IMR-90 (cell line): ENCODE measurements around the gene DNAJC5. TPM values are rescaled to one million over a fixed set of nuclear protein-coding genes. Genes with fewer than 3 reads are reported as not detected.

ENCODE experiments used
- ATAC-seq: fragments of 200-7000 bp; cut with Tn5 transposase; 2 replicates; pipeline ENCODE4 v1.9.1; 2020; ENCODE audit warnings: low read depth, mild to moderate bottlenecking, moderate library complexity
- BruUV-seq: library from RNA; stranded (reverse); fragments of 400-500 nt; replicated peaks from 2 replicates; lab custom pipeline; 2021; lab: Mats Ljungman, UMichigan
- CTCF ChIA-PET: fragments of 300-600 bp; formaldehyde crosslinking; extraction: SDS; loops from one replicate; lab custom pipeline; 2021; ENCODE audit warnings: antibody characterized with exemption; lab: Yijun Ruan, JAX
- POLR2A ChIA-PET: fragments of 300-600 bp; sonication (Branson Sonifier 250); formaldehyde crosslinking; loops from one replicate; lab custom pipeline; 2022; ENCODE audit warnings: antibody characterized with exemption; ENCODE audit not compliant: unreplicated experiment; lab: Charles Lee
- DNase-seq: peaks from one replicate; pipeline ENCODE4 v3.0.0; 2013
- H2AFZ ChIP-seq: replicated peaks from 2 replicates; pipeline ENCODE3; 2013; ENCODE audit warnings: low read length, mild to moderate bottlenecking; ENCODE audit not compliant: poor library complexity
- H2AK5ac ChIP-seq: 2 replicates; pipeline ENCODE4 v1.6.1; 2013; ENCODE audit warnings: low read depth, low read length, inconsistent platforms
- H2AK9ac ChIP-seq: replicated peaks from 2 replicates; pipeline ENCODE3; 2013; ENCODE audit warnings: mild to moderate bottlenecking, low read depth, low read length, moderate library complexity; ENCODE audit not compliant: poor library complexity
- H2BK120ac ChIP-seq: 2 replicates; pipeline ENCODE4 v1.6.1; 2013; ENCODE audit warnings: low read depth, low read length, inconsistent platforms
- H2BK15ac ChIP-seq: 3 replicates; pipeline ENCODE4 v1.6.1; 2013; ENCODE audit warnings: low read depth, low read length, inconsistent platforms
- H2BK20ac ChIP-seq: 2 replicates; pipeline ENCODE4 v1.6.1; 2013; ENCODE audit warnings: low read depth, mild to moderate bottlenecking, inconsistent platforms, low read length, moderate library complexity
- H2BK5ac ChIP-seq: 2 replicates; pipeline ENCODE4 v1.6.1; 2013; ENCODE audit warnings: mild to moderate bottlenecking, low read depth, low read length, inconsistent platforms; ENCODE audit not compliant: poor library complexity, severe bottlenecking
- H3K14ac ChIP-seq: replicated peaks from 2 replicates; pipeline ENCODE4 v1.6.1; 2013; ENCODE audit warnings: low read depth, low read length, inconsistent platforms
- H3K18ac ChIP-seq: 2 replicates; pipeline ENCODE4 v1.6.1; 2013; ENCODE audit warnings: low read depth, low read length, control low read depth
- H3K23ac ChIP-seq: 2 replicates; pipeline ENCODE4 v1.6.1; 2013; ENCODE audit warnings: low read depth, low read length, inconsistent platforms
- H3K27ac ChIP-seq: 2 replicates; pipeline ENCODE4 v1.5.1; 2013; ENCODE audit warnings: mild to moderate bottlenecking, control low read depth, low read length; ENCODE audit not compliant: insufficient read depth
- H3K27me3 ChIP-seq: 2 replicates; pipeline ENCODE4 v1.6.1; 2013; ENCODE audit warnings: low read length; ENCODE audit not compliant: control insufficient read depth, insufficient read depth
- H3K36me3 ChIP-seq: 2 replicates; pipeline ENCODE4 v1.6.1; 2013; ENCODE audit warnings: low read length, mixed read lengths; ENCODE audit not compliant: control insufficient read depth, insufficient read depth
- H3K4ac ChIP-seq: 2 replicates; pipeline ENCODE4 v1.6.1; 2013; ENCODE audit warnings: low read depth, low read length, inconsistent platforms
- H3K4me1 ChIP-seq: 2 replicates; pipeline ENCODE4 v1.6.1; 2013; ENCODE audit warnings: low read length, mixed read lengths; ENCODE audit not compliant: control insufficient read depth, insufficient read depth
- H3K4me2 ChIP-seq: 2 replicates; pipeline ENCODE4 v1.6.1; 2013; ENCODE audit warnings: low read depth, mild to moderate bottlenecking, control low read depth, low read length, moderate library complexity
- H3K4me3 ChIP-seq: 2 replicates; pipeline ENCODE4 v1.5.1; 2013; ENCODE audit warnings: low read depth, mild to moderate bottlenecking, control low read depth, low read length, moderate library complexity; ENCODE audit not compliant: insufficient read depth
- H3K56ac ChIP-seq: 2 replicates; pipeline ENCODE4 v1.6.1; 2013; ENCODE audit warnings: low read length, inconsistent platforms; ENCODE audit not compliant: insufficient read depth; ENCODE audit errors: extremely low read depth
- H3K79me1 ChIP-seq, 2 experiments: 2 replicates each; pipeline ENCODE4 v1.6.1; 2013; ENCODE audit warnings: low read length in 2 of 2, inconsistent platforms in 1 of 2, low read depth in 1 of 2
- H3K9ac ChIP-seq: 2 replicates; pipeline ENCODE4 v1.6.1; 2013; ENCODE audit warnings: low read depth, low read length, control low read depth
- H3K9me1 ChIP-seq: 2 replicates; pipeline ENCODE4 v1.6.1; 2013; ENCODE audit warnings: low read length, inconsistent platforms; ENCODE audit not compliant: insufficient read depth
- H3K9me3 ChIP-seq: 2 replicates; pipeline ENCODE4 v1.6.1; 2013; ENCODE audit warnings: low read length; ENCODE audit not compliant: control insufficient read depth, insufficient read depth
- H4K20me1 ChIP-seq: 2 replicates; pipeline ENCODE4 v1.6.1; 2013; ENCODE audit warnings: low read length, inconsistent platforms; ENCODE audit not compliant: insufficient read depth
- H4K5ac ChIP-seq: 2 replicates; pipeline ENCODE4 v1.6.1; 2013; ENCODE audit warnings: mild to moderate bottlenecking, low read depth, low read length, control low read depth
- H4K8ac ChIP-seq, 2 experiments: 2 replicates each; pipeline ENCODE4 v1.6.1; 2013; ENCODE audit warnings: low read depth in 2 of 2, low read length in 2 of 2, control low read depth in 1 of 2, inconsistent platforms in 1 of 2
- H4K91ac ChIP-seq: 2 replicates; pipeline ENCODE4 v1.6.1; 2013; ENCODE audit warnings: low read depth, low read length, inconsistent platforms; ENCODE audit not compliant: insufficient read depth
- BHLHE40 ChIP-seq: fragments of 150-350 bp; IDR thresholded peaks from 2 replicates; pipeline ENCODE4 v1.6.1; 2016; ENCODE audit warnings: mild to moderate bottlenecking, low read depth, low read length
- CEBPB ChIP-seq: IDR thresholded peaks from 2 replicates; pipeline ENCODE4 v1.6.1; 2012; ENCODE audit warnings: low read depth, low read length, improper control_type of control experiment
- CHD1 ChIP-seq: IDR thresholded peaks from 2 replicates; pipeline ENCODE4 v1.6.1; 2012; ENCODE audit warnings: low read depth, low read length, improper control_type of control experiment
- CTCF ChIP-seq: conservative IDR thresholded peaks from 2 replicates; pipeline ENCODE4 v1.5.1; 2012; ENCODE audit warnings: mild to moderate bottlenecking, low read depth, low read length, improper control_type of control experiment
- ELK1 ChIP-seq: fragments of 150-350 bp; IDR thresholded peaks from 2 replicates; pipeline ENCODE4 v1.6.1; 2016; ENCODE audit warnings: low read depth, mild to moderate bottlenecking, low read length, moderate library complexity, borderline replicate concordance
- FOS ChIP-seq: fragments of 150-350 bp; IDR thresholded peaks from 2 replicates; pipeline ENCODE4 v1.6.1; 2016; ENCODE audit warnings: low read depth, low read length
- MAFK ChIP-seq: IDR thresholded peaks from 2 replicates; pipeline ENCODE4 v1.6.1; 2012; ENCODE audit warnings: low read depth, low read length, improper control_type of control experiment
- MAZ ChIP-seq: IDR thresholded peaks from 2 replicates; pipeline ENCODE4 v1.6.1; 2012; ENCODE audit warnings: low read depth, mild to moderate bottlenecking, low read length, improper control_type of control experiment, moderate library complexity, borderline replicate concordance
- NFE2L2 ChIP-seq: fragments of 150-350 bp; IDR thresholded peaks from 2 replicates; pipeline ENCODE4 v1.6.1; 2016; ENCODE audit warnings: low read depth, mild to moderate bottlenecking, low read length
- POLR2A ChIP-seq: IDR thresholded peaks from 2 replicates; pipeline ENCODE4 v1.6.1; 2012; ENCODE audit warnings: mild to moderate bottlenecking, low read depth, low read length
- RAD21 ChIP-seq: IDR thresholded peaks from 2 replicates; pipeline ENCODE4 v1.6.1; 2012; ENCODE audit warnings: low read length, improper control_type of control experiment
- RFX5 ChIP-seq: IDR thresholded peaks from 2 replicates; pipeline ENCODE4 v1.8.0; 2012; ENCODE audit warnings: low read depth, mild to moderate bottlenecking, low read length, moderate library complexity
- USF2 ChIP-seq: fragments of 150-350 bp; IDR thresholded peaks from 2 replicates; pipeline ENCODE4 v1.6.1; 2017; ENCODE audit warnings: mild to moderate bottlenecking, antibody characterized with exemption, low read length, low read depth
- WGBS, 2 experiments: methylation state at CpG; one replicate each; pipeline versions ENCODE4 v1.1.5 to v1.1.7; 2013; ENCODE audit warnings: missing lambda C conversion rate in 2 of 2; ENCODE audit not compliant: insufficient read length in 1 of 2; ENCODE audit errors: extremely low coverage in 2 of 2; 5-methylcytosine and 5-hydroxymethylcytosine counted together
- dilution Hi-C: fragments of 300-500 bp; cut with HindIII; formaldehyde crosslinking; loops from one replicate; pipeline ENCODE4 v1.14.3; 2018; ENCODE audit warnings: low sequenced_read_pairs; ENCODE audit not compliant: unreplicated experiment
- in situ Hi-C: fragments of 300-500 bp; cut with MboI; formaldehyde crosslinking; loops from 3 replicates; pipeline ENCODE4 v1.14.3; 2019; ENCODE audit warnings: low sequenced_read_pairs, inconsistent platforms, mixed read lengths
- intact Hi-C: fragments of 100-400 bp; cut with micrococcal nuclease; formaldehyde crosslinking; loops from 2 replicates; pipeline ENCODE4 v1.10.0; 2022
- polyA plus RNA-seq, 3 experiments: library from polyadenylated mRNA; depleted of rRNA; stranded (reverse); fragments of >200 nt; gene quantifications; 2 replicates each; pipeline ENCODE4 v1.2.3, GENCODE V29; 2012; ENCODE audit warnings: low replicate concordance in 1 of 3
- total RNA-seq: library from RNA; depleted of rRNA; stranded (reverse); fragments of >200 nt; gene quantifications from 2 replicates; pipeline ENCODE4 v1.2.3, GENCODE V29; 2012

DNAJC5 gene
- total and polyA plus RNA-seq, 2 of the 4 experiments (the other 2 are of a cell fraction), result 35.6 to 45.2 TPM

- in situ Hi-C loops, result no loop called here
- H3K79me1 ChIP-seq, result peaks cover 9 to 69% of the 10 kb centered on the region in 2 experiments
- no peak overlapping the region for H3K56ac ChIP-seq
- no peaks in the 10 kb centered on the region for H3K9me3 ChIP-seq
- TF ChIP-seq FOS (no peak), RAD21 (no peak), ELK1 (no peak), MAZ (no peak), CHD1 (no peak), CEBPB (no peak), MAFK (no peak), USF2 (no peak), RFX5 (no peak), POLR2A (no peak), NFE2L2 (no peak), BHLHE40 (no peak), CTCF (no peak)
- no peak overlapping the region for H3K4ac ChIP-seq
- ChIA-PET CTCF (no interaction called here), POLR2A (no interaction called here)
- no peak overlapping the region for H4K5ac ChIP-seq
- no peak overlapping the region for H3K4me2 ChIP-seq
- H2BK15ac ChIP-seq, result no peak overlapping the region
- H2BK120ac ChIP-seq, result no peak overlapping the region
- H2BK5ac ChIP-seq, result no peak overlapping the region
- no peak overlapping the region for H4K91ac ChIP-seq
- no peak overlapping the region for H3K18ac ChIP-seq
- H3K9ac ChIP-seq, result no peak overlapping the region
- H2AK9ac ChIP-seq, result no peak overlapping the region
- 98% methylated on average over 7 of the region's 19 CpGs; no CpG with 5 or more reads in 1 of the 2 experiments for WGBS, 2 experiments
- no peak overlapping the region for H4K8ac ChIP-seq
- BruUV-seq, result no TSS peak
- no peak overlapping the region for H2AK5ac ChIP-seq
- no peak overlapping the region for H3K14ac ChIP-seq
- H3K4me3 ChIP-seq, result no peak overlapping the region
- no peak overlapping the region for H3K27ac ChIP-seq
- no peaks in the 10 kb centered on the region for H3K27me3 ChIP-seq
- H4K20me1 ChIP-seq, result peaks cover 51% of the 10 kb centered on the region
- peaks cover 58% of the 10 kb centered on the region for H3K36me3 ChIP-seq
- intact Hi-C loops, result no loop called here
- ATAC-seq, result no peak
- no peak overlapping the region for H2AFZ ChIP-seq
- no peak overlapping the region for H3K23ac ChIP-seq
- peaks cover 8% of the 10 kb centered on the region; the same call in 1 of the 2 replicates for H3K9me1 ChIP-seq
- no peak for DNase-seq
- H3K4me1 ChIP-seq, result peaks cover 2% of the 10 kb centered on the region; the same call in 1 of the 2 replicates
- no peak overlapping the region for H2BK20ac ChIP-seq
- dilution Hi-C loops, result no loop called here
Observed at GRCh38 chr20:63876489-63877036, 18.4 kb upstream of the DNAJC5 start.
